Heart left ventricle (tissue), 13 donors: ENCODE measurements around the gene MECP2.

Source experiments
- CTCF ChIP-seq, 12 donors: fragments of 200-600 bp; sonication (generic) in 4 of 12; IDR thresholded peaks; one replicate each; pipeline versions ENCODE4 v1.5.0 to v1.8.0; 2018 to 2022; ENCODE audit warnings: antibody characterized with exemption in 12 of 12, mild to moderate bottlenecking in 5 of 12
- POLR2A ChIP-seq, 2 donors: fragments of 450-650 bp; IDR thresholded peaks; one replicate each; pipeline ENCODE4 v1.6.1; 2017; ENCODE audit warnings: antibody characterized with exemption in 2 of 2, mild to moderate bottlenecking in 2 of 2, moderate library complexity in 2 of 2
- donor health status: ischemic (EF 13 %, LVEDD 7.1; RV severe dilation, severe dysfunction).
- donor health status: DM: no; HTN: yes; CAD: no.
- donor health status: DM: no; HTN: no; CAD: no.
- donor health status: ischemic (EF 25% LVEDD 6.9; RV normal size, moderate dysfunction).
- donor health status: ischemic (EF 25% LVEDD 5.7; RV mildly dilated, moderate dysfunction).
- donor health status: ischemic (EF 35%, LVEDD 5.7; RV mildly dilated, moderate dysfunction).
- donor health status: nonischemic (EF 11% LVEDD 7.7; RV severe dilation, severe dysfunction).
- donor health status: DM: yes; HTN: yes; CAD: no.
- donor health status: PGD.
- donor health status: ischemic (EF 29% LVEDD 5.4; RV normal size, mild dysfunction).
- donor health status: nonischemic (EF 23%, LVEDD 6.1; RV moderate dilation, normal function).

- TF ChIP-seq CTCF (IDR thresholded peaks at IDR 0.05) (no peak), POLR2A (IDR thresholded peaks at IDR 0.05) (no peak)
Observed at GRCh38 chrX:154020536-154021115, 76.9 kb downstream of the MECP2 start.
